ENCODE data around the gene HCFC1.

- TF ChIP-seq CTCF (IDR thresholded peaks at IDR 0.05) (no peak), POLR2AphosphoS5 (IDR thresholded peaks at IDR 0.05) (no peak), POLR2A (IDR thresholded peaks at IDR 0.05) (no peak), EP300 (IDR thresholded peaks at IDR 0.05) (no peak)
Measured at GRCh38 chrX:153984351-153985178, 12.9 kb upstream of the HCFC1 start.
